SK-N-SH (cell line): ENCODE results near the gene KCNK6. TPM values are rescaled to one million over a fixed set of nuclear protein-coding genes. Genes with fewer than 3 reads are reported as not detected.

Experiments
- CTCF ChIA-PET: fragments of 300-600, 350-600 bp; formaldehyde crosslinking; extraction: SDS; loops from one replicate; lab custom pipeline; 2021; lab: Yijun Ruan, JAX
- POLR2A ChIA-PET: fragments of 350-600 bp; sonication (Branson Sonifier 250); formaldehyde crosslinking; extraction: SDS; loops from one replicate; lab custom pipeline; 2020; ENCODE audit warnings: antibody characterized with exemption, inconsistent platforms; lab: Yijun Ruan, JAX
- DNase-seq: peaks from one replicate; pipeline ENCODE4 v3.0.0; 2012
- H2AFZ ChIP-seq: fragments of 200-600 bp; sonication (generic); 2 replicates; pipeline ENCODE4 v1.8.1; 2016; ENCODE audit warnings: antibody characterized with exemption, mild to moderate bottlenecking, low read depth
- H3F3A ChIP-seq: fragments of 200-600 bp; sonication (generic); replicated peaks from 2 replicates; pipeline ENCODE3; 2016; ENCODE audit warnings: antibody characterized with exemption, mild to moderate bottlenecking; ENCODE audit not compliant: insufficient read depth
- H3K27ac ChIP-seq, 2 experiments: fragments of 200-500 bp in 1 of 2; fragments of 200-600 bp in 1 of 2; sonication (Bioruptor generic) in 1 of 2; sonication (generic), shearing (Covaris generic) in 1 of 2; 2 replicates each; pipeline versions ENCODE4 v1.5.1 to v1.6.1; 2014 to 2016; ENCODE audit warnings: low read depth in 2 of 2, inconsistent platforms in 1 of 2, low read length in 1 of 2, mild to moderate bottlenecking in 1 of 2, mixed read lengths in 1 of 2
- H3K27me3 ChIP-seq: fragments of 200-600 bp; sonication (generic), shearing (Covaris generic); 2 replicates; pipeline ENCODE4 v1.6.1; 2016; ENCODE audit warnings: mixed run types; ENCODE audit not compliant: insufficient read depth
- H3K36me3 ChIP-seq, 2 experiments: fragments of 200-500 bp in 1 of 2; fragments of 200-600 bp in 1 of 2; sonication (Bioruptor generic) in 1 of 2; sonication (generic) in 1 of 2; replicated peaks in 1 of 2; 2 replicates each; pipeline versions ENCODE3 to v1.5.1; 2014 to 2016; ENCODE audit warnings: low read length in 1 of 2, mild to moderate bottlenecking in 1 of 2; ENCODE audit not compliant: insufficient read depth in 2 of 2, control insufficient read depth in 1 of 2
- H3K4me1 ChIP-seq, 2 experiments: fragments of 200-500 bp in 1 of 2; fragments of 200-600 bp in 1 of 2; sonication (Bioruptor generic) in 1 of 2; sonication (generic), shearing (Covaris generic) in 1 of 2; 2 replicates each; pipeline versions ENCODE4 v1.5.1 to v1.6.1; 2014 to 2016; ENCODE audit warnings: low read depth in 1 of 2, low read length in 1 of 2, mixed run types in 1 of 2; ENCODE audit not compliant: insufficient read depth in 2 of 2, control insufficient read depth in 1 of 2
- H3K4me2 ChIP-seq: fragments of 200-600 bp; sonication (generic), shearing (Covaris generic); 2 replicates; pipeline ENCODE4 v1.6.1; 2017; ENCODE audit warnings: mixed run types
- H3K4me3 ChIP-seq, 2 experiments: fragments of 200-500 bp in 1 of 2; fragments of 200-600 bp in 1 of 2; sonication (Bioruptor generic) in 1 of 2; sonication (generic), shearing (Covaris generic) in 1 of 2; 2 replicates each; pipeline versions ENCODE4 v1.5.1 to v1.8.1; 2014 to 2016; ENCODE audit warnings: low read depth in 2 of 2, inconsistent platforms in 1 of 2, low read length in 1 of 2, mild to moderate bottlenecking in 1 of 2, mixed read lengths in 1 of 2, moderate library complexity in 1 of 2
- H3K79me2 ChIP-seq: fragments of 200-600 bp; sonication (generic); 2 replicates; pipeline ENCODE4 v1.8.1; 2017; ENCODE audit warnings: mild to moderate bottlenecking; ENCODE audit not compliant: insufficient read depth
- H3K9ac ChIP-seq: fragments of 200-600 bp; sonication (generic); 2 replicates; pipeline ENCODE4 v1.6.1; 2017; ENCODE audit warnings: mixed run types
- H3K9me2 ChIP-seq: fragments of 200-600 bp; sonication (generic); 2 replicates; pipeline ENCODE4 v1.6.1; 2017; ENCODE audit warnings: mixed run types
- H3K9me3 ChIP-seq: fragments of 200-600 bp; sonication (generic); 2 replicates; pipeline ENCODE4 v1.6.1; 2017; ENCODE audit warnings: mixed run types, mild to moderate bottlenecking, moderate library complexity
- H4K20me1 ChIP-seq: fragments of 200-600 bp; sonication (generic); 2 replicates; pipeline ENCODE4 v1.6.1; 2017; ENCODE audit warnings: mild to moderate bottlenecking, mixed run types; ENCODE audit not compliant: insufficient read depth
- EZH2phosphoT487 ChIP-seq: fragments of 200-600 bp; sonication (generic); IDR thresholded peaks from 2 replicates; pipeline ENCODE4 v1.6.1; 2017; ENCODE audit warnings: low read depth, mixed run types, mild to moderate bottlenecking, antibody characterized with exemption, moderate library complexity, borderline replicate concordance
- FOXJ3 ChIP-seq: sonication (generic); formaldehyde crosslinking; IDR thresholded peaks from 2 replicates; pipeline ENCODE4 v1.5.1; 2020; ENCODE audit warnings: mild to moderate bottlenecking, missing genetic modification reagents
- FOXM1 ChIP-seq: IDR thresholded peaks from 2 replicates; pipeline ENCODE4 v1.4.0; 2012; ENCODE audit warnings: low read depth, mild to moderate bottlenecking
- JUND ChIP-seq: IDR thresholded peaks from 2 replicates; pipeline ENCODE4 v1.4.0; 2012
- MEF2A ChIP-seq: IDR thresholded peaks from 2 replicates; pipeline ENCODE4 v1.4.0; 2012; ENCODE audit warnings: low read depth, borderline replicate concordance
- RXRA ChIP-seq: IDR thresholded peaks from 2 replicates; pipeline ENCODE4 v1.4.0; 2012; ENCODE audit warnings: low read depth, mild to moderate bottlenecking, borderline replicate concordance
- SIN3A ChIP-seq: IDR thresholded peaks from 2 replicates; pipeline ENCODE4 v1.6.1; 2012; ENCODE audit warnings: low read depth, mild to moderate bottlenecking, low read length, moderate library complexity, borderline replicate concordance
- YY1 ChIP-seq: IDR thresholded peaks from 2 replicates; pipeline ENCODE4 v1.4.0; 2012; ENCODE audit warnings: low read depth, mild to moderate bottlenecking
- WGBS: methylation state at CpG from one replicate; pipeline ENCODE4 v1.1.6; 2017; ENCODE audit warnings: low lambda C conversion rate; 5-methylcytosine and 5-hydroxymethylcytosine counted together
- polyA plus RNA-seq, 3 experiments: library from polyadenylated mRNA; depleted of rRNA; stranded (reverse); fragments of >200 nt; gene quantifications; 2 replicates each; pipeline ENCODE4 v1.2.3, GENCODE V29; 2012
- TF ChIP-seq, protein P1 (sequence below): IDR thresholded peaks from 2 replicates; pipeline ENCODE4 v1.6.1; 2012; ENCODE audit warnings: mild to moderate bottlenecking, low read depth, low read length, moderate library complexity
- TF ChIP-seq, protein P2 (sequence below): IDR thresholded peaks from 2 replicates; pipeline ENCODE4 v1.4.0; 2012; ENCODE audit warnings: low read depth, borderline replicate concordance

Gene KCNK6
- polyA plus RNA-seq, 1 of the 3 experiments (the other 2 are of a cell fraction) = 0.26 TPM

DNA sequence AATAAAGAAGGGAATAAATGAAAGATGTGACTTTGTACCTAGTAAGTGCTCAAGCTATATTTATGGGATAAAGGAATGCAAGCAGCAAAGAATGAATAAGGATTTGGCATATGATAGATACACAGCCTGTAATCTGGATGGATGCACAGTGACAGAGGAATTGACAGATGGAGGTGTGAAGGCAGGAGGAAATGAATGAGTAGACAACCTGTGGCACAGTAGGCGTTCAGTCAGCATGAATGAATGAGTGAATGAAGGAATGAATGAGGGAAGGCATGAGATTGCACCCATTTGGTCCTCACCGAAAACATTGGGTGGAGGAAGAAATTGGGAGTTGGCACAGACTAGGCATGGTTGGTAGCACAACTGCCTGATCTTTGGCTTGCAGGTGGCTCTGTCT, 49.9 kb downstream of the KCNK6 start:
- Histone ChIP-seq H3K79me2 (no peaks in the 10 kb centered on the region), H3K9me3 (no peaks in the 10 kb centered on the region), H3K9ac (no peak overlapping the region), H3K4me1 (no peaks in the 10 kb centered on the region; a peak in 1 of 4 replicates), H2AFZ (no peak overlapping the region), H3K9me2 (no peaks in the 10 kb centered on the region), H3K27ac (no peak overlapping the region), H3K27me3 (no peaks in the 10 kb centered on the region), H4K20me1 (no peaks in the 10 kb centered on the region), H3K4me2 (no peak overlapping the region), H3K4me3 (no peak overlapping the region), H3F3A (no peaks in the 10 kb centered on the region), H3K36me3 (no peaks in the 10 kb centered on the region)
- TF ChIP-seq FOXM1 (no peak), MEF2A (no peak)
- WGBS = 71% methylated on average over 2 of the region's 2 CpGs
- POLR2A ChIA-PET = no interaction called here
- DNase-seq = no peak
- CTCF ChIA-PET = no interaction called here

DNA sequence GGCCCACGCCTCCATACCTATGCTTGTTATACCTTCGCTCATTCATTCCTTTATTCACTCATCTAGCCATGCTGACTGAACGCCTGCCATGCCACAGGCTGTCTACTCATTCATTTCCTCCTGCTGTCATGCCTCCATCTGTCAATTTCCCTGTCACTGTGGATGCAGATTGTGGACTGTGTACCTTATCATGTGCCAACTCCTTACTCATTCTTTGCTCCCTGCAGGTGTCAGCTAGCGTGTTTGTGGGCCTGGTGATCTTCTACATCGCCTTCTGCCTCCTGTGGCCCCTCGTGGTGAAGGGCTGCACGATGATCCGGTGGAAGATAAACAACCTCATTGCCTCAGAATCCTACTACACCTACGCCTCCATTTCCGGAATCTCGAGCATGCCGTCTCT, 50.7 kb downstream of the KCNK6 start:
- Histone ChIP-seq H4K20me1 (peaks cover under 1% of the 10 kb centered on the region; the same call in 1 of the 2 replicates), H2AFZ (no peak overlapping the region), H3K79me2 (peaks cover 6% of the 10 kb centered on the region), H3K4me3 (no peak overlapping the region), H3K36me3 (no peaks in the 10 kb centered on the region), H3K9me2 (no peaks in the 10 kb centered on the region), H3K4me2 (no peak overlapping the region), H3F3A (no peaks in the 10 kb centered on the region), H3K27ac (no peak overlapping the region), H3K9me3 (no peaks in the 10 kb centered on the region), H3K4me1 (no peaks in the 10 kb centered on the region; a peak in 1 of 4 replicates), H3K9ac (no peak overlapping the region), H3K27me3 (no peaks in the 10 kb centered on the region)
- POLR2A ChIA-PET = no interaction called here
- 42% methylated on average over 12 of the region's 12 CpGs for WGBS
- no peak for DNase-seq
- CTCF ChIA-PET = interaction anchor here (0.6 kb wide), 1 partner anchor 32 kb away, joined by 3 read pairs; the partner anchor contains the start of gene FAM98C
- no peak for TF ChIP-seq JUND
- TF ChIP-seq, protein P1, sequence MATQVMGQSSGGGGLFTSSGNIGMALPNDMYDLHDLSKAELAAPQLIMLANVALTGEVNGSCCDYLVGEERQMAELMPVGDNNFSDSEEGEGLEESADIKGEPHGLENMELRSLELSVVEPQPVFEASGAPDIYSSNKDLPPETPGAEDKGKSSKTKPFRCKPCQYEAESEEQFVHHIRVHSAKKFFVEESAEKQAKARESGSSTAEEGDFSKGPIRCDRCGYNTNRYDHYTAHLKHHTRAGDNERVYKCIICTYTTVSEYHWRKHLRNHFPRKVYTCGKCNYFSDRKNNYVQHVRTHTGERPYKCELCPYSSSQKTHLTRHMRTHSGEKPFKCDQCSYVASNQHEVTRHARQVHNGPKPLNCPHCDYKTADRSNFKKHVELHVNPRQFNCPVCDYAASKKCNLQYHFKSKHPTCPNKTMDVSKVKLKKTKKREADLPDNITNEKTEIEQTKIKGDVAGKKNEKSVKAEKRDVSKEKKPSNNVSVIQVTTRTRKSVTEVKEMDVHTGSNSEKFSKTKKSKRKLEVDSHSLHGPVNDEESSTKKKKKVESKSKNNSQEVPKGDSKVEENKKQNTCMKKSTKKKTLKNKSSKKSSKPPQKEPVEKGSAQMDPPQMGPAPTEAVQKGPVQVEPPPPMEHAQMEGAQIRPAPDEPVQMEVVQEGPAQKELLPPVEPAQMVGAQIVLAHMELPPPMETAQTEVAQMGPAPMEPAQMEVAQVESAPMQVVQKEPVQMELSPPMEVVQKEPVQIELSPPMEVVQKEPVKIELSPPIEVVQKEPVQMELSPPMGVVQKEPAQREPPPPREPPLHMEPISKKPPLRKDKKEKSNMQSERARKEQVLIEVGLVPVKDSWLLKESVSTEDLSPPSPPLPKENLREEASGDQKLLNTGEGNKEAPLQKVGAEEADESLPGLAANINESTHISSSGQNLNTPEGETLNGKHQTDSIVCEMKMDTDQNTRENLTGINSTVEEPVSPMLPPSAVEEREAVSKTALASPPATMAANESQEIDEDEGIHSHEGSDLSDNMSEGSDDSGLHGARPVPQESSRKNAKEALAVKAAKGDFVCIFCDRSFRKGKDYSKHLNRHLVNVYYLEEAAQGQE = no peak
- TF ChIP-seq YY1 = no peak
- no peak for TF ChIP-seq FOXJ3 (CRISPR knock-in tag)
- TF ChIP-seq RXRA = no peak
- no peak for TF ChIP-seq EZH2phosphoT487
- TF ChIP-seq, protein P2, sequence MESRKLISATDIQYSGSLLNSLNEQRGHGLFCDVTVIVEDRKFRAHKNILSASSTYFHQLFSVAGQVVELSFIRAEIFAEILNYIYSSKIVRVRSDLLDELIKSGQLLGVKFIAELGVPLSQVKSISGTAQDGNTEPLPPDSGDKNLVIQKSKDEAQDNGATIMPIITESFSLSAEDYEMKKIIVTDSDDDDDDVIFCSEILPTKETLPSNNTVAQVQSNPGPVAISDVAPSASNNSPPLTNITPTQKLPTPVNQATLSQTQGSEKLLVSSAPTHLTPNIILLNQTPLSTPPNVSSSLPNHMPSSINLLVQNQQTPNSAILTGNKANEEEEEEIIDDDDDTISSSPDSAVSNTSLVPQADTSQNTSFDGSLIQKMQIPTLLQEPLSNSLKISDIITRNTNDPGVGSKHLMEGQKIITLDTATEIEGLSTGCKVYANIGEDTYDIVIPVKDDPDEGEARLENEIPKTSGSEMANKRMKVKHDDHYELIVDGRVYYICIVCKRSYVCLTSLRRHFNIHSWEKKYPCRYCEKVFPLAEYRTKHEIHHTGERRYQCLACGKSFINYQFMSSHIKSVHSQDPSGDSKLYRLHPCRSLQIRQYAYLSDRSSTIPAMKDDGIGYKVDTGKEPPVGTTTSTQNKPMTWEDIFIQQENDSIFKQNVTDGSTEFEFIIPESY = no peak
- TF ChIP-seq SIN3A = no peak
- TF ChIP-seq, all 33 proteins: peak for 0
